ACHN (cell line): ENCODE measurements around the gene TMEM243.
"Not testable (repeated sequence)": the region's sequence is repeated elsewhere in the genome, so short reads cannot be mapped to it uniquely, and the experiment has no call there.

Source experiments
- DNase-seq: peaks from one replicate; pipeline ENCODE4 v3.0.0-alpha.2; 2015
- in situ Hi-C: cut with HindIII; loops from 2 replicates; pipeline ENCODE4 v1.10.0; 2017; ENCODE audit warnings: low sequenced_read_pairs, low pct_ligation_motif_present, low pct_unique_long_range_greater_than_20kb

TMEM243 gene, protein sequence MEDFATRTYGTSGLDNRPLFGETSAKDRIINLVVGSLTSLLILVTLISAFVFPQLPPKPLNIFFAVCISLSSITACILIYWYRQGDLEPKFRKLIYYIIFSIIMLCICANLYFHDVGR

GRCh38 chr7:87219545-87220025, at the start of gene TMEM243:
TMEM243 (minus strand) TSS chr7:87219732; CDS start chr7:87219503, 229 bp downstream.
- in situ Hi-C loops = no loop called here

DNA sequence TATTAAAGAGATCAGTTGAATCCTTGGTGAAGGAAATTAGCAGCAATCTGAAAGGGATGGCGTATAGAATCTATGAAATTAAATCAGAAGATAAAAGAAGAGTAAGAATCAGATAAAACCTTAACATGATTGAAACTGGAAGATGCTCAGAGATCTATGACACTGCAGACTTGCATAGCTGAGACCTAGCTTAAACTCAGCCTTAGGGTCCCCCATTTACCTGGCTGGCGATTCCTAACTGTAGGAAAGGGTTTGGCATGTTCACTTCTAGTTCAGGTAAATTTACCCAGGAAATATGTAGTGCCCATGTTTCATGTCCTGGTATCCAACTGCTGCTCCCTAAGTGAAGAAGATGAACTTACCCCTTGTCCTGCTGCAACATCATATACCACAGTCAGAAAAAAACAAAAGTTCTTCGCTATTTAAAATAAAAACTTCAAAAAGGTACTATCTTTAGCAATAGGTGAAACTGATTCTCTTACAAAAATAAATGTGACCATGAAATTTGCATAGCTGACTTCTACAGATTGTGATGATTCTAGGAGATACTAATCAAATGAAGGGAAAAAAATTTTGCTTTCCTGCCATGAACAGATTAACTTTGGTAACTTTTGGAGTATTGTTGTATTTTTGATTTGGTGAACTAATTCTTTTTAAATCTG, 47.8 kb upstream of the TMEM243 start:
- DNase-seq = no peak
- in situ Hi-C loops = no loop called here

More at GRCh38 chr7:87219545-87220025, at the start of gene TMEM243:
- peak; percentile 90 for DNase-seq

GRCh38 chr7:87263537-87263936, 44.0 kb upstream of the TMEM243 start:
- in situ Hi-C loops = no loop called here
- no peak for DNase-seq

- DNase-seq = no peak
- in situ Hi-C loops = no loop called here
These were observed 34.1 kb upstream of the TMEM243 start for GRCh38 chr7:87253589-87254087.

- in situ Hi-C loops, DNase-seq: not testable (repeated sequence)
These were observed 26.1 kb upstream of the TMEM243 start for GRCh38 chr7:87245671-87246070.

DNA sequence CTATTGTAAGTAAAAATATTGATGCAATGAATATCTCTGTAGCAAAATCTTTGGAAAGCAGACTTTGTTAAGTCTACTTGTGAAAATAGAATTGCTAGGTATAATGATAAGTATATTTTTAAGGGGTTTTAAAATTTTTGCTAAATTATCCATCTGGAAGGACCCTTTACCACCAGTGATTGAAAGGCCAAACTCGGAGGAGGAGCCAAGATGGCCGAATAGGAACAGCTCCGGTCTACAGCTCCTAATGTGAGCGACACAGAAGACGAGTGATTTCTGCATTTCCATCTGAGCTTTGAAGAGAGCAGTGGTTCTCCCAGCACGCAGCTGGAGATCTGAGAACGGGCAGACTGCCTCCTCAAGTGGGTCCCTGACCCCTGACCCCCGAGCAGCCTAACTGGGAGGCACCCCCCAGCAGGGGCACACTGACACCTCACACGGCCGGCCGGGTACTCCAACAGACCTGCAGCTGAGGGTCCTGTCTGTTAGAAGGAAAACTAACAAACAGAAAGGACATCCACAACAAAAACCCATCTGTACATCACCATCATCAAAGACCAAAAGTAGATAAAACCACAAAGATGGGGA, 19.0 kb upstream of the TMEM243 start:
- in situ Hi-C loops = not testable (repeated sequence)

DNA sequence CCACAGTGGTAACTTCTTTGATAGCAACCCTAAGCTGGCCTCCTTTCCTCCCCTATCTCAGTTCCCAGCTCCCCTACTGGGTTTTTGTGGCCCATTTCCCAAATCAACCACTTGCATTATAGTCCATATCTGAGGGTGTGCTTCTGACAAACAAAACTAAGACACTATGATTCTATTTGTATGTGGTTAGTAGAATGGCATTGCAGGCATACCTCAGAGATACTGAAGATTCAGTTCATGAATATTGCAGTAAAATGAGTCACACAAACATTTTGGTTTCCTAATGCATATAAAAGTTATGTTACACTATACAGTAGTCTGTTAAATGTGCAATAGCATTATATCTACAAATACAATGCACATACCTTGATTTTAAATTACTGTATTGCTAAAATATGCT, 15.4 kb upstream of the TMEM243 start:
- DNase-seq = no peak
- in situ Hi-C loops = no loop called here

More for the DNA sequence above, 19.0 kb upstream of the TMEM243 start:
- not testable (repeated sequence) for DNase-seq

GRCh38 chr7:87231711-87232110, 12.2 kb upstream of the TMEM243 start:
- in situ Hi-C loops = no loop called here
- no peak for DNase-seq

GRCh38 chr7:87231258-87231657, 11.7 kb upstream of the TMEM243 start:
- in situ Hi-C loops = no loop called here
- no peak for DNase-seq

- DNase-seq = no peak
- in situ Hi-C loops = no loop called here
These were observed 7.0 kb upstream of the TMEM243 start for GRCh38 chr7:87226495-87226894.

DNA sequence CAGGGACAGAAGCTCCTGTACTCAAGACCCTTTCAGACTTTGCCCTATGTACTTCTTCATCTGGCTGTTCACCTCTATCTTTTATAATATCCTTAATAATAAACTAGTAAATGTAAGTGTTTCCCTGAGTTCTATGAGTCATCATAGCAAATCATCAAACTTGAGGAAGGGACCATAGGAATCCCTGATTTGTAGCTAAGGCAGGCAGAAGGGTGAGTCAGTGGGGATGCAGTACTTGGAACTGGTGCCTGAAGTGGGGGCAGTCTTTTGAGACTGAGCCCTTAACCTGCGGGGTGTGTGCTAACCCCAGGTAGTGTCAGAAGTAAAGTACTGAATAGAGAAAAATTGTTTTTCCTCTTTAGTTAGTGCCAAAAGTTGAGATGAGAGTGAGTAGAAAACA, 6.2 kb upstream of the TMEM243 start:
- in situ Hi-C loops = no loop called here
- DNase-seq = peak; percentile 95

- in situ Hi-C loops = no loop called here
- no peak for DNase-seq
These were observed 4.1 kb upstream of the TMEM243 start for GRCh38 chr7:87223666-87224065.

DNA sequence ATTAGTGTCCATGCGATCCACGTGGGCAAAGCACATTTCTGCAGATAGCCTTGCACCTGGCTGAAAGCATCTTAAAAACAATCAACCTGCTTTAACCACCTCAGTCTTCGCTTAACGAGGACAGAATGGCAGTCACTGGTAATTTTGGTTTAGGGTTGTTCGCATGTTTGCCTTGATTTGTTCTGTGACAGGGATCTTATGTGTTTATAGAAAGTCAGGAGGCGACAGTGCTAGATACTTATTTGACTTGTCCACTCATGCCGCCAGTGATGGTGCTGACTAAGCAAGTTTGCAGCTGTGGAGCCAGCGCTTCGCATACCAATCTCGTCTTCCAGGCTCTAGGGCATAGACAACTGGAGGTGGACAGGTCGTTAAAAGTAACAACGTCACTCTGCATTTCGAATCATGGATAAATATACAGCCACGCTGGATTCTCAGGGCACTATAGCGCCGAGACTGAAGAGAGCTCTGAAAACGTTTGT, 1.2 kb upstream of the TMEM243 start:
- DNase-seq = peak; percentile 56
- in situ Hi-C loops = no loop called here

DNA sequence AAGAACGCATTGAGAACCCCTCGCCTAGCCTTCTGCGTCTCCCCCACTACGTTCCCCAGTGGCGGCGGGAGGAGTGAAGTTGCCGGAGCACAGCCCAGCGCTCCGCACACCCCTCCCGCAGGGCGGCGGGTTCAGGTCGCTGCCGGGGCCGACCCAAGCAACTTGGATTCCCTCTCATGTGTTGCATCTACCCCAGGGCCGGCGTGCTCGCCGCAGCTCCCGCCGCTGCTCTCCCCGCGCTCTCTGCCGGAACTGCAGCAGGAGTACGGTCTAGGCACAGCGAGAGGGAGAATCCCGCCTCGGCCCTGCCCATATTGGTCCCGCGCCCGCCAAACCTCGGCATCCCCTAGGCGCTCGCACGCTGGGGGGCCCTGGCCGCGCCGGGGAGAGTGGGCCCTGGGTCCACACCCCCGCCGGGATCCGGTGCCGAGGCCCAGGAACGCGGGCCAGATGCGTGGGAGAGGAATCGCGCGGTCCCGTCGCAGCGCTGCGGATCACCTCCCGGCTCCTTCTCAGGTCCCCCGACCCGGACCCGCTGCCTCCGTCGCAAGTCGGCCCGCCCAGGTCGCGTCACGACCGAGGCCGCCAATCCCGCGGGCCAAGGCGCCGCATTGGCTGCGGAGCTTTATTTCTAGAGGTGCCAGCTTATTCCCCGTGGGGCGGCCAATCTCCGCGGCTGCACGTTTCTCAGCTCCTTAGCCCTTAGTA, 648 bp upstream of the TMEM243 start:
- in situ Hi-C loops = no loop called here
- peak; percentile 95 for DNase-seq

GRCh38 chr7:87218796-87219544, 562 bp downstream of the TMEM243 start:
- in situ Hi-C loops = no loop called here
- peak; percentile 82 for DNase-seq

GRCh38 chr7:87217983-87218653, 1.4 kb downstream of the TMEM243 start:
- in situ Hi-C loops = no loop called here

DNA sequence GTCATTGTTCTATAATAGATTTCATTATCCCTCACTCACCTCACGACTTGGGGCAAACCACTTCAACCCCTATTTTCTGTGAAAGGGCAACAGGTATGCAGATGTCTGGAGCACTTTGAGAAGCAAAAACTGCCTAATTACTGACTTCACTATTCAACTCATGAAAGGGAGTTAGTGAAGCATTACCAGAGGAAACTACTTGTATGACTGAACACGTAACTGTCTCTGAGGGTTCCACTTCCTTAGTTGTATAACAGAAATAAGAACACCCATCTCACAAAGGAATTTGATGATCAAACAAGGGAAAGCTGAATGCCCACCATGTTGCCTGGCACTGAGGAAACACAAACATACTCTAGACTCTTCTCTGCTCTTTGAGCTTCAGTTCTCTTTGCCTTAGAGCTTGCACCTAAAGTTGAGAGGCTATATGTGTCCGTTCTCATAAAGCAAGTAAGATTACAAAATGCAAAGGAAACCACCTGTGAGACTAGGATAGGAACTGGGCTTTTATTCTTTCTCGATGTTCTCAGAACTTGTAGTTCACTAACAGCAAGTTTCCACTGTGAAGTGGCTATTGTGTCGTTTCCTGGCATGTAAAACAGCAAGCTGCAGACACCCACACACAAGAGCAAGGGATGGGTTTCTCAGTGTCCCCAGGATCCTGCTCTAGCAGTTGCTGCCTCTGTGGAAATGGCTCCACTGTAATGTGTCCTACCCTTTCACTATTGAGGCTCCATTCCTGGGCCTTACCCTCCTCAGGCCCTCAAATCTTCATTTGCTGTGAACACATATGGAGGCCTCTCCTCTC, 2.6 kb downstream of the TMEM243 start:
- peak; percentile 97 for DNase-seq
- in situ Hi-C loops = no loop called here

More at GRCh38 chr7:87217983-87218653, 1.4 kb downstream of the TMEM243 start:
- DNase-seq = no peak
